Activated CD4-positive, CD25-positive, alpha-beta regulatory T cell treated with anti-CD3 and anti-CD28 coated beads, Interleukin-2, amount 50 U/mL, for 16 hours (primary cell): ENCODE measurements around the gene THAP3.
"Not testable (repeated sequence)": the region's sequence is repeated elsewhere in the genome, so short reads cannot be mapped to it uniquely, and the experiment has no call there.

Experiments used
- DNase-seq: peaks from one replicate; pipeline ENCODE4 v3.0.0-alpha.2; 2020; ENCODE audit warnings: low read depth, low spot score

THAP3 gene

GRCh38 chr1:6591222-6591621 lies 33.4 kb upstream of the THAP3 start:
- DNase-seq: no peak

- no peak for DNase-seq
Measured at GRCh38 chr1:6591644-6592043, 33.0 kb upstream of the THAP3 start.

- DNase-seq: no peak
Measured at GRCh38 chr1:6592441-6592840, 32.2 kb upstream of the THAP3 start.

GRCh38 chr1:6592865-6593593 lies 31.6 kb upstream of the THAP3 start:
- no peak for DNase-seq

GRCh38 chr1:6593810-6594209 lies 30.9 kb upstream of the THAP3 start:
- no peak for DNase-seq

GRCh38 chr1:6594977-6595740 lies 29.5 kb upstream of the THAP3 start:
- DNase-seq: no peak

- no peak for DNase-seq
Measured at GRCh38 chr1:6596351-6596750, 28.3 kb upstream of the THAP3 start.

- no peak for DNase-seq
Measured at GRCh38 chr1:6596886-6597776, 27.5 kb upstream of the THAP3 start.

GRCh38 chr1:6597777-6598131 lies 26.9 kb upstream of the THAP3 start:
- no peak for DNase-seq

- no peak for DNase-seq
Measured at GRCh38 chr1:6599141-6599975, 25.3 kb upstream of the THAP3 start.

- not testable (repeated sequence) for DNase-seq
Measured at GRCh38 chr1:6599991-6600390, 24.7 kb upstream of the THAP3 start.

- no peak for DNase-seq
Measured at GRCh38 chr1:6600410-6601048, 24.1 kb upstream of the THAP3 start.

GRCh38 chr1:6601049-6601922 lies 23.4 kb upstream of the THAP3 start:
- peak; percentile 64 for DNase-seq

- DNase-seq: no peak
Measured at GRCh38 chr1:6601923-6602668, 22.6 kb upstream of the THAP3 start.

GRCh38 chr1:6602669-6603237 lies 21.9 kb upstream of the THAP3 start, which contains the start of gene KLHL21:
Gene KLHL21 (minus strand): TSS chr1:6602869. CDS start chr1:6602817, 52 bp downstream.
- peak; percentile 72 for DNase-seq

GRCh38 chr1:6603238-6603914 lies 21.3 kb upstream of the THAP3 start:
- DNase-seq: peak; percentile 30

GRCh38 chr1:6603915-6604558 lies 20.6 kb upstream of the THAP3 start:
- DNase-seq: no peak
